GM18873 (cell line): ENCODE data around the gene DYNC1I2.

Experiments used
- ATAC-seq: cut with Tn5 transposase; IDR thresholded peaks from one replicate; pipeline ENCODE4 v1.9.1; 2021; ENCODE audit warnings: mild to moderate bottlenecking, moderate library complexity, moderate number of reproducible peaks; ENCODE audit not compliant: unreplicated experiment, low FRiP score

The DYNC1I2 gene

DNA sequence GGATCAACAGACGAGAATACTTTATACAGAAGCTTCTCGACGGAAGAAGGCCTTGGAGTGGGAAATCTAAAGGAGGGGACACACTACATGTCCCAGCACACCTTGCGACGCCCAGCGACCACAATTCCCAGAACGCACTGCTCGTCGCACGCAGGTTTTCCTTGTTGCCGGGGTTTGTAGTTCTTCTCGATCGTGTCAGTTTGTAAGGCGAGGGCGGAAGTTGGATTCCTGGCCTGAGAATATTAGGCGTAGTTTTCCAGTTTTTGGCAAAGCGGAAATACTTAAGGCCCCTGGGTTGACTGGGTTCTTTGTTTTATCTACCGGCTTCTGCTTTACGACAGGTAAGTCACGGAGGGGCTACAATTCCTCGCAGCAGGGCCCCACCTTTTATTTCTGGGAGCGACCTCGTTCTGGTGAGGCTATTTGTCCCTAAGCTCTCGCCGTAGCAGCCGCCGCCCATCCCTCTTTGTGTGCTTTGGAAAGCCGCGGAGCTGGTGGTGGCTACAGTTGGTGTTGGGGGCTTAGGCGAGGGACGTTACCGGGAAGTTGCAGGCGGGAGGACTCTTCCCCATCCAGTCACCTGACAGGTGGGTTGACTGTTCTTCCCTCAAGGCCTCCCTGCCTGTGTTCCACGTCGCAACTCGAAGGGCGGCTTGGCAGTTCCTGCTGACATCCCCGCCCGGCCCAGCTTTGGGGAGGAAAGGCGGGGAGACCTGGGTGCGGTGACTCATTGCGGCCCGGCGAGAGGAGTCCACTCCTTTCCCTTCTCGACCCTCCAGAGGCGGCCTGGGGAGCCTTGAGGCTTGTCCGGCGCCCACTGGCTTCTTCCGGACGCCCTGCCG, at the start of gene DYNC1I2:
Gene DYNC1I2 (plus strand): TSS at position 183 of the 842 bp plus-strand sequence. CDS start 2,687 bp downstream, outside the sequence.
- ATAC-seq = peak; percentile 81

DNA sequence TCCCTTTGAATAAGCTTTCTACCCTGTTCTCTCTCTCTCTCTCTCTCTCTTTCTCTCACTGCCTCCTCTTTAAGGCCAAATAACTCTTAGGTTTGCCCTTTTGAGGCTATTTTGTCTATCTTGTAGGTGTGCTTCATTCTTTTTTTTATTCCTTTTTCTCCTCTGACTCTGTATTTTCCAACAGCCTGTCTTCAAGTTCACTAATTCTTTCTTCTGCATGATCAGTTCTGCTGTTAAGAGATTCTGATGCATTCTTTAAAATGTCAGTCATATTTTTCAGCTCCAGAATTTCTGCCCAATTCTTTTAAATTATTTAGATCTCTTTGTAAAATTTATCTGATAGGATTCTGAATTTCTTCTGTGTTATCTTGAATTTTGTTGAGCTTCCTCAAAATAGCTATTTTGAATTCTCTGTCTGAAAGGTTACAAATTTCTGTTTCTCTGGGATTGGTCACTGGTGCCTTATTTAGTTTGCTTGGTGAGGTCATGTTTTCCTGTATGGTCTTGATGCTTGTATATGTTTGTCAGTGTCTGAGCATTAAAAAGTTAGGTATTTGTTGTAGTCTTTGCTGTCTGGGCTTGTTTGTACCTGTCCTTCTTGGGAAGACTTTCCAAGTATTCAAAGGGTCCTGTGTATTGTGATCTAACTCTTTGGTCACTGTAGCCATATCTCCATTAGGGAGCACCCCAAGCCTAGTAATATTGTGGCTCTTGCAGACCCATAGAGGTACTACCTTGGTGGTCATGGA, 35.4 kb upstream of the DYNC1I2 start:
- no peak for ATAC-seq

DNA sequence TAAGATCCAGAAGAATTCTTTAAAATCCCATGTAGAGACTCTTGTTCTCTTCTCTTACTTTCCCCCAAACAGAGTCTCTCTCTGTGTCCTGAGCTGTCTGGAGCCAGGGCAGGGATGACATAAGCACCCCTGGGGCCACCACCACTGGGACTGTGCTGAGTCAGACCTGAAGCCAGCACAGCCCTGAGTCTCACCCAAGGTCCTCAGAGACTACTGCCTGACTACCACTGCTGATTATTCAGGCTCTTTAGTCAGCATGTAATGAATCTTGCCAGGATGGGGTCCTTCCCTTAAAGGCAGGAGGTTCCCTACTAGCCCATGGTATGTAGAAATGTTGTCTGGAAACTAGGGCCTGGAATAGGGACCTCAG, 34.9 kb upstream of the DYNC1I2 start:
- ATAC-seq = no peak

DNA sequence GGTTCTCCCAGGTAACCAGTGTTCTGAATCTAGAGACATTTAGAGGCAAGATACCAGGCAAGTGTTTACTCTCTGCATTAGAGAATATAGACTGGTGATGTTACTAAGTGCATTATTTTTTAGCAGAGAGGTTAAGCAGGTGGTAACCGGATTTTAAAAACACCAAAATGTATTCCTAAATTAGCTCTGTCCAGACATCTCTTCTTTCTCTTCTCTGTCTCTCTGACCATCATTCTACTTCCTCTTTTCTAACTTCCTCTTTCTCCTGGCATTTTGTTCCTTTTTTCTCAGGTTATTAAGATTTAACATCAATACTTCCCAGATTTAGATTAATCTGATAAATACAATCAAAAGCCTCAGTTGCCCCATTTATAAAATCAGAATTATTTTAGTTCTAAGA, 31.7 kb upstream of the DYNC1I2 start:
- ATAC-seq = no peak

DNA sequence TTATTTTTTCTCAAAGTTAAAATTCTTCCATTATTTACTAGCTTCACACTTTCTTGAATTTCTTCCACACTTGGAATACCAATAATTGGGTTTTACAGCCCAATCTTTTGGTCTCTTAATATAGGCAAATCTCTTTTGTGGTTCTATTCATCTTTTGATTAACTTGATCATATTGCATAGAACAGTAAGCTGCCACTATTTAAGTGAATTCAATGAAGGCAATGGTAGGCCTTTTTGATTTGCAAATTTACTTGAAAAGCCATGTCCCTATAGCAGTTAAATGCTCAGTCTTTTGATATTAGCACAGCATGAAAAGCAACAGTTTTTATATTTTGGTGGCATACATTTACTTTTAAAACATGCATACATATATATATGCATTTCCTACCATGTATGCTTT, 20.2 kb upstream of the DYNC1I2 start:
- no peak for ATAC-seq

DNA sequence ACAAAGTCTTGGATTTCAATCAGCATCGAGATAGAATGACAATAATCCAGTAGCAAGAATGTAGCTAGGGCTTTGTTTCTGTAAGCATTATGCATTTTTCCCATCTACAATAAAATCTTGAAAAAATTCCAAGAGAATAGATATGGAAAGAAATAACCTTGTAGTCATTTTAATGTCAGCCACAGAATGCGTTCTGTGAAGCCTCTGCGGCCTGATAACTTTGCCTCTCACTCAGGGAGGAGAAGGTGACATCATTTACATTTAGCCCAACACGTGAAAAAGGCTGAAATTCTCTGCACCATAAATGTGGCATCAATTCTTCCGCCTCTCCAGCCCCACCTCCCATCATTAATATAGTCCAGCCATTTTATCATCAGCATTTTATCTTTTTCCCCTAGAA, 19.1 kb upstream of the DYNC1I2 start:
- no peak for ATAC-seq

DNA sequence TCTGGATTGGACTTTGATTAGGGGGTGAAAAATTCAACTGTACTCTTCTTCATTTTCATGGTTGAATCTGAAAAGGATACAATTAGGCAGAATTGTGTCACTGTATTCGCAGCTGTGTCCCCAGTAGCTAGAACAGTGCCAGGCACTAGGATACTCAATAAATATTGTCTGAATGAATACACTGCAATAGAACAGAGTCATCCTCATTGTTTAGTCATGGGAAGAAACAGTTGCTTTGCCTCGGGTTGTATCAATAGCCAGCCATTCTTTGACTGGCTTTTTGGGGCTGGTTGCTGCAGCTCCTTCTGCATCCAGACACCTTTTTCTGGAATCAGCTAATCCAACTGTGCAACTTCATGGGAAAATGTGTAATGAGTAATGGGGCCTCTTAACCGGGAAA, 18.1 kb upstream of the DYNC1I2 start:
- no peak for ATAC-seq

DNA sequence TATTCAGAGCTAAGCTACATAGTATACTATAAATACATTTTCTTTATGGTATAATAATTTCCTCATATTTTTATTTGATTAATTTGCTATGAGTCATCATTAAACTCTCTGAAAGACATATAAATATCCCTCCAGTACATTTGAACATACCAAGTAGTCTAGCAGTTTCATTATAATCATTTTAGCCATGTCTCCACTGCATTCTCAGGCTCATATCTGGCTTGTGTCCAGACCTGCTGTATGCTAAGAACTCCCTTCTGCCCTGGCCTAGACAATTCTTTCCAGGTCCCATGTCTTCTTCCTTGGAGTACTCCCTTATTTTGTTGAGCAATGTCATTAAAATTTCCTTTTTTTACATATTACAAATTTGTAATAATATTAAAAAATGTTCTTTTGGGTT, 16.6 kb upstream of the DYNC1I2 start:
- ATAC-seq = no peak

DNA sequence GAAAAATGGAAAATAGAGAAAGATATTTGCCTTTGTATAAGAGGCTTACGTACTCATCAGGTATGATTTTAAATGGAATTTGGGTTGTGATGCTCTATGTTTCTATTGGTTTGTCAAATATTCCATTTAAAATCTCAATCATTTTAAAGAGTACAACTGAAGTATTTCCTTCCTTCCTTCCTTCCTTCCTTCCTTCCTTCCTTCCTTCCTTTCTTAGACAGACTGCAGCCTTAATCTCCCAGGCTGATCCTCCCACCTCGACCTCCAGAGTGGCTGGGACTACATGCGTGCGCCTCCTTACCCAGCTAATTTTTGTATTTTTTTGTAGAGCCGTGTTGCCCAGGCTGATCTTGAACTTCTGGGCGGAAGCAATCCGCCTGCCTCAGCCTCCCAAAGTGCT, 15.4 kb upstream of the DYNC1I2 start:
- ATAC-seq = no peak

DNA sequence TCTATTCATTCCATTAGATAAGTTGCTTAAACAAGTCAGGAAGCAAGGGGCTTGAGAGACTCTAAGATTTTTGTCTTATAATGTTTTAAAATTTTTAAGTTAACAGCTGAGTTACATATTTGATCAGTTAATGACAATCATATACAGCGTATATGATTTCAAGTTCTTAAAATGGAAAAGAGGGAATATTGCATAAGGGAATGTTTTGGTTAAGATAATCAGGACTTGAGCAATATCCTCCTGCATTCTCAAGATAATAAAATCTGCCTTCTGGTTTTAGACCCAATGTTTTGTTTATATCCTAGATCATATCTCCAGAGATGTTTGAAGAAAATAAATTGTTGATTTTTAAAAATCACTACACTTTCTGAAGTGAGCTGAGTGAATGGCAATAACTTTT, 13.4 kb upstream of the DYNC1I2 start:
- no peak for ATAC-seq

DNA sequence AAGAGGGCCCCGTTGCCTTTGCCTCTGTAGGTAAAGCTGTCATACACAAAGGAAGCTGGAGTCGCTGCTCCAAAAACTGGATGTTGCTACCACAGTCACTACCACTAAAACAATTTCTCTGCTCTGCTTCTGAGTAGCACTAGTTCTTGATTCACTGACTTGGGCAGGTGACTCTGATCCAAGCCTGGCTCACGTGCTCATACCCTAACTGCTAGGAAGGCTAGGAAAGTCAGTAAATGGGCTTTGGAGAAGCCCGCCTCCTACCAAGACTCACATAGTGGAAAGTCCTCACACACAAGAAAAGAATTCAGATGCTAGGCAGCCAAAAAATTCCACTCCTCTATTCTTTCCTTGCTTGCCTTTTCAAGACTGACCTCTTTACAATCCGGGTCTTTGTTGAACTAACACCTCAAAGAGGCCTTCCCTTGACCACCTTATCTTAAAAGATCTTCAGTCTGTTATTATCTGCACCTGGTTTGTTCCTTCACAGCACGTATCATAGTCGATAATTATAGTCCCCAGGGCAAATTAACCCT, 11.4 kb upstream of the DYNC1I2 start:
- no peak for ATAC-seq

DNA sequence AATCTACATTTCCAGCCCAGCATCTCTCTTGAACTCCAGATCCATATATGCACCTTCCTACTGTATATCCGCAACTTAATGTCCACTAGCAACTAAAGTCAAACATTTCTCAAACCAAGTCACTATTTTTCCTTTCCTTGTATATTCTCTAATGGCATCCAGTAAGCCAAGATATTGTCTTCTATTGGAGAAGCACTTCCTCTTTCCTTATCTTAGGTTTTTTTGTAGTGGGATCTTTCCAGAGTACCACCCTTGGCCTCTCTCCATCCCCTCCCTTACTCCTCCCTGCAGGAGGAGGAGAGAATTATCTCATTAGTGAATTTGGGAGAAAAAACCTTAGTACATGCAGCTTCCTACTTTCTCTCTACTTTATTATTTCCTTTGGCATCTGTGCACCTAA, 8.7 kb upstream of the DYNC1I2 start:
- no peak for ATAC-seq

DNA sequence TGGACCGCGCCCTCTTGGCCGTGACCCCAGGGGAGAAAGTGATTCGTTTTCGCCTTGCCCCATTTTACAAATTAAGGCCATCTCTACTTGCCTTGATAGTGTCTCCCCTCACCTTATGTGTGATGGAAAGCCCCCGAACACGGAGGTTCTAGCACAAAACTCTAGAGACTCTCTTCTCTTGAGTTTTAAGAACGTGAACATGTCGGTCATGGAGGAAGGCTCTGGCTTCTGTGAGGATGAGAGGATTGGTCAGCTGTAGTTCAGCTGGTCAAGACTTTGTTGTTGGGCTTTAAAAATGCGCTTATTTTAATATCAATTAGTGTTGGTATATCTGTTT, 828 bp downstream of the DYNC1I2 start:
- peak; percentile 7 for ATAC-seq

DNA sequence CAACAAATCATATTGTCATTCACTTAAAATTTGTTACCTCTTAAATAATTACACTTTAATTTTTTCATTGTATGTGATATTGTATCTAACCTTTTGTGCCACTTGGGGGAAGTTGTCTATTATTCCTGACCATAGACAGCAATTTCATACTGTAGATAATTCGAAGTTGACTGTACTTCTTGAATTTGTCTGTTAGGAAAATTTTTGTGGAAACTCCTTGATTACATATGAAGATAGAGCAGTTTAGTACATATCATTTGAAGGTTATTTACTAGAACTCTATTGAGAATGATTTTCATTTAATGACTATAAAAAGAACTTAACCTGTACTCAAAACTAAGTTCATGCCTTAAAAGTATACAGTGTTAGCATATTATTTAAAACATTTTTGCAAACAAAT, 5.1 kb downstream of the DYNC1I2 start:
- no peak for ATAC-seq

DNA sequence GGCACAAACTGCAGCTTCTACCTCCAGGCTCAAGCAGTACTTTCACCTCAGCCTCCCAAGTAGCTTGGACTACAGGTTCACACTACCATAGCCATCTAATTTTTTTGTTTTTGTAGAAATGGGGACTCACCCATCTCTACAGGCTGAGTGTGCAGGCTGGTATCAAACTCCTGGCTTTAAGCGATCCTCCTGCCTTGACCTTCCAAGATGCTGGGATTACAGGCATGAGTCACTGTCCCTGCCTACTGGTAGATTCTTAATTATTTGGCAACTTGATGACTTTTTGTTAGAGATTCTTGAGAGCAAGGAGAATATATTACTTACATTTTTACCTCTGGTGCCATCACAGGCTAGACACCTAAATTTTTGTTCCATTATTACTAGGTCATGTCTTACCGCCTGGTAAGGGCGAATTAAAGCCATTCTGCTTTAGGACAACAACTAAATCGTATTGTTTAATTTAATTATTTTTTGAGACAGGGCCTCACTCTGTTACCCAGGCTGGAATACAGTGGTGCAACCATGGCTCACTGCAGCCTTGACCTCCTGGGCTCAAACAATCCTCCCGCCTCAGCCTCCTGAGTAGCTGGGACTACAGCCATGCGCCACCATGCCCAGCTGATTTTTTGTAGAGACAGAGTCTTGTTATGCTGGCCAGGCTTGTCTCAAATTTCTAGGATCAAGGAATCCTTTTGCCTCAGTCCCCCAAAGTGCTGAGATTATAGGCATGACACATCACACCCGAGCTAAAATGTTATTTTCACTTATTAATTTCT, 15.7 kb downstream of the DYNC1I2 start:
- ATAC-seq = no peak

DNA sequence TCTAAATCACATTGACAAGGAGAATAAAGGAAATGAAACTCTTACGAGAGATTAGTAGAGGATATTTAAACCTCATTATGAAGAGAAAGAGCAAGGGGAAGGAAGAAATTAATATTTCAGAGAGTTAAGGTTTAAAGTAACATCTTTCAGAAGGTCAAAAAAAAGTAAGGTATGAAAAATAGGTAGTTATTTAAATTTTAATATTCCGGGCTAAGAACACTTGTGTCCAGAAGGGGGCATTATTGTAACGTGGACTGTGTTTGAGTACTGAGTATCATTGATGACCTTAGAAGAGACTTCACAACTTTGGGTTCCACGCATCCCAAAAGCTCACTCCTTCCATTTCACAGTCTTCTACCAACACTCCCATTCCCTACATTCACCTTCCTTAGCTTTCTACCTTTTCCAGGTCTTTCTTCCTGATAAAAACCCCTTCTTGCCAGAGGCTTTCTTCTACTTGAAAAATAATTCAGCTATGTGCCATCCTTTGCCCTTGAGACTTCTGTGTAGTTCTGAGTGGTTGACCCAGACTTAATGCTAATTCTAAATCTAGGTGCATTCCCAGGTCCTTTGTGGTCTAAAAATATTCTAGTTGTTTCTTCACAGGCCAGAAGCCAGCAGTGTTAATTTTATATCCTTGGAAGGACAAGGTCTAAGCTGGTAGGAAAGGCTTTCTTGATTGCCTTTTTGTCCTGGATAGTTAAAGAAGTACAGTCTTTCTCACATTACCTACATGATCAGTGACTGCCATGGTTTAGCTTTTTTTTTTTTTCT, 16.5 kb downstream of the DYNC1I2 start:
- no peak for ATAC-seq

DNA sequence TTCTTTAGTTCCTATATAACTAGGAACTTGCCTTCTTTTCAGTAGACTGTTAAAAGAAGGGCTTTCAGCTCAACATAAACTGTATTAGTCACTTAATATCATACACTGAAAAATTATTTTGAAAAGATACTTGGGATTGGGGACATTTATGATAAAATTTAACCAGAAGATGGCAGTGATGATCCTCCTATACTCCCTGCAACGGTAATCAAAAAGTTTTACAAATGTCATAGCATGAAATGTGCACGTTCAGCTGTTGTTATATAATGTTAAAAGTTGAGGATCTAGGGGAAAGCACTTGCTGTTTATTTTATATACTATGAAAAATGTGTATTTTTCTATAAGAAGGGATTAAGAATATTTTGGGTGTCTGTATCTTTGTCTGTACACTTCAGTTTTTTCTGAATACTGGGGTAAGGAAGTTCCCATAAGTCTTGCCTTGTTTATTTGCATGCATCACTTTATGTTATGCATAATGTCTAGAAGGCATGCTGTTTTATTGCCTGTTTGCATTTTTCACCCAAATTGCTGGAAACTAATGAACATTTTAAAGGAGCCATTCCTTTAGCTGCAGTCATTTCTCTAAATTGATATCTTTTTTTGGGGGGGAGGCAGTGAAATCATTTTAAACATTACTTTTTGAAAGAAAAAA, 19.0 kb downstream of the DYNC1I2 start:
- ATAC-seq = no peak

DNA sequence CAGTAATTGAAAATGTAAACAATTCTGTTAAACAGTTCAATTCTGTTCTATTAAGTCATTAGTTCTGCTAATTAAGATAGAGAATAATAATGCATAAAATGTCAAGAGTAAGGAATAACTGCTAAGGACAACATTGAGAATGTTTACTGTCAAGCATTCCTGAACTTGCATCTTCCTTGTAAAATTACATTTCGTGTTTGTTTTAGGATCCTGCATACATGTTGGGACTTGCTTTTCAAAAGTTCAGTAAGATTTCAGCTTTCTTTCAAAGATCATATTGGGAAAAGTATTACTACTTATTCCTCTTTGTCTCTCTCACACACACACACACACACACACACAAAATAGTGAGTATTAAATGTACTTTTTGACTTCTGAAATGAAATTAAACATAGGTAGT, 20.5 kb downstream of the DYNC1I2 start:
- no peak for ATAC-seq

DNA sequence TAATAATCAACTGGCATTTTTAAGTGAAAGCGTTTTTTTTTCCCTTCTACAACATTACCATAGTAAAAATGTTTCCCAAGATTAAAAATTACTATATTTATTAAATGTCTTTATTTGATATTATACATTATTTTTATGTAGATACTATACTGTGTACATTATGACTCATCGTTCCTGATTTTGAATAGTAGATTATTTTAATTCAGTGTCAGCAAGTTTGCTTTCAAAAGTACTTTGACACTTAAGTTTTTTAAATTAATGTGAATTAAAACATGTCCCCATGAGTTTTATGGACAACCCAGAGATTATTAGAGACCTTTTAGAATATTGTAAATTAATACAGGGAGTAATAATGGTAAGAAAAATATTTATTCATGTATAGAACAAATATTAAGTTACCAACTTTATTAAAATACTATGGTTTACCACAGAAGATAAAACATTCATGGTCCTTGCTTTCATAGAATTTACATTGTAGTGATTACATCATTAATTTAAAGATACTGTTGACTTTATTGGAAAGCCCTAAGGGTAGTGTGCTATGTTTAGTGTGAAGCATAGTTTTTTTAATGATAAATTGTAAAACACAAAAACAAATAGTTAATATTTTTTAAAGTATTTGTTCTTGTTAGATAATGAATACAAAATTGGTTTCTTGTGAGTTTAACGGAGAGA, 21.9 kb downstream of the DYNC1I2 start:
- ATAC-seq = no peak
